Jurkat, Clone E6-1 (cell line): ENCODE data around the gene EFNA2.

ENCODE experiments used
- DNase-seq: peaks from one replicate; pipeline ENCODE4 v3.0.0-alpha.2; 2011; ENCODE audit warnings: low read depth, low spot score
- H3K4me3 ChIP-seq: 2 replicates; pipeline ENCODE4 v1.5.1; 2011; ENCODE audit warnings: mild to moderate bottlenecking, low read length, control low read depth, moderate library complexity

Gene EFNA2

DNA sequence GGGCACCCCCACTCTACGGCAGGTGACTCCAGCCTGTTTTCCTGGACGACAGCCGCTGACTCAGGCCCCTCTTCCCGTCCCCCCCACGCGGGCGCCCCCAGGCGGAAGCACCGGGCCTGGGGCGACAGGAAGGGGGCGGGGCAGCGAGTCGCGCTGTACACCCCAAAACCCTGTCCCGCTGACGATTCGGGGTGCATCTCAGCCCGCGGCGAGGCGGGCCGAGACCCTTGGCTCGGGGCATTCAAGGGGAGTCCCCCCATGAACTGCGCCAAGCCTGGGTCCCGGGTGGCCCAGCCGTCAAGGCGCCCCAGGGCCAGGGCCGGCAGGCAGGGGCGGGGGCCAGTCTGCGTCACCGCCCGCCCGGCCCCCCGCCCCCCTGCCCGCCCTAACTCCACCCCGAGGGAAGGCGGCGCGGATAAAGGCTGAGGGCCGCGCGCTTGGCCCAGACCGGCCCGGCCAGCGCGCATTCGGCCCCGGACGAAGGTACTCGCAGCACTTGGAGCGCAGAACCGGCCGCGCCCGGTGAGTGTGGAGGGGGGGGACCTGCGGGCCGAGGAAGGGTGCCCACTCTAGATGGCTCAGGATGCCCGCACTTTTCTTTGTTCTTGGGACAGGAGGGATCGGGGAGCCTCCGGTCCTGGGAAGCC lies 37.4 kb upstream of the EFNA2 start, which contains the start of gene MIDN:
Gene MIDN (plus strand): TSS at position 445 of the 647 bp plus-strand sequence. CDS start 1,714 bp downstream, outside the sequence.
- DNase-seq, result no peak
- peak within 1 kb of the TSS; percentile 52 for H3K4me3 ChIP-seq

GRCh38 chr19:1248786-1249297 lies 36.8 kb upstream of the EFNA2 start:
- DNase-seq, result no peak
- H3K4me3 ChIP-seq, result peak overlapping the region; percentile 52

DNA sequence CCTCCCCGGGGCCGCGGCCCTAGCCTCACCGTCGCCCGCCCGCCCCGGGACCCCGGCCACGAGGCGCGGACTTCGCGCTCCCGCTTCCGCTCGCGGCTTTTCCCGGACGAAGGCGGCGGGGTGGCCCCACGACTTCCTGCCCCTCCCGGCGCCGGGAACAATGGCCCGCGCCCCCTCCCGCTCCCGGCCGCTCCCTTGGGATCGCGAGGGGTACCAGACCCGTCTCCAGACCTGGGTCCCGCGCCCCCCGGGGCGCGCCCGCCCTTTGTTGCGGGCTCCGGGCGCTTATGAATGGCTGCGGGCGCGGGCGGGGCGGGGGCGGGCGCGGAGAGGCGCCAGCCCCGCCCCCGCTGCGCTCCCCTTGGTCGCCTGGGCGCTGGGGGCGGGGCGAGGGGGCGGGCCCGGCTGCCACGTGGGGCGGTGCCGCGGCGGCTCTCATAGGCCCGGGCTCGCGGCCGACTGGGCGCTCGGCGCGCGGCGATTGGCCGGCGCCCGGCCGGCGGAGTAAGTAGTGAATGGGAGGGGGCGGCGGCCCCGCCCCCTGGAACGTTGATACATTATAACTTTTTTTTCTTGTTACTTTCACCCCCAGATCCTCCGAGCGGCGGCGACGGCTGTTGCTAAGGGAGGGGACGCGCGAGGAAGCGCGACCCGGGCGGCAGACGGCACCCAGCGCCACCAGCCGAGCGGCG lies 36.2 kb upstream of the EFNA2 start:
- peak overlapping the region; percentile 82 for H3K4me3 ChIP-seq
- peak; percentile 95 for DNase-seq

GRCh38 chr19:1249990-1250436 lies 35.7 kb upstream of the EFNA2 start:
- DNase-seq, result no peak

DNA sequence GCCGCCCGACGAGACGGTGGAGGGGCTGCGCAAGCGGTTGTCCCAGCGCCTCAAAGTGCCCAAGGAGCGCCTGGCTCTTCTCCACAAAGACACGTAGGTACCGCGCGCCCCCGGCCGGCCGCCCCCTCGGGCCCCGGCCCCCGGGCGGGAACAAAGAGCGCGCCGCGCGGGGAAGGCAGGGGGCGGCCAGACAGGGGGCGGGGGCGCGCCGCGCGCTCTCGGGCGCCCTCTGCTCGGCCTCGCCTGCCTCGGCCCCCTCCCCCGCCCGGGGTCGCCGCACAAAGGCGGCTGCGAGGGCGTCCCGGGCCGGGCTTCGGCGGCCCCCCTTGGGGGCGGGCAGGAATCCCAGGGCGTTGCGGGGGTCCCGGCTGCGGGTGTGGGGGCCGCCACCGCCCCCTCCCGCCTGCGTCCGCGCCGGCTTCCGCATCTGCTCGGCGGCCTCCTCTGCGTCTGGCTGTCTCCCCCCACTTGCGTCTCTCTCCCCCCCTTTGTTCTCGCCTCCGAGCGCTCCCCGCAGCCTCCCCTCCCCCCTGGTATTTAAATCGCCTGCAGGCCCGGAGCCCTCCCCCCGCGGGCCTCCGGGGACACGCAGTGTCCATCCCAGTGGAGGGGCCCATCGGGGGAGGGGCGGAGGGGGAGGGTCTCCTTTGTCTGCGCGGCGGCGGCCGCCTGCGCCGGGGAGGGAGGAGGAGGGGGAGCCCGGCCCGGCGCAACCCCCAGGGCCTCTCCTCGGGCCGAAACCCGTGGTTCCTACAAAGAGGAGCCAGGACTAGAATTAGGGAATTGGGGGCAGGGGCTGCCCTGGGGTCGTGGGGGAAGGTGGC lies 35.0 kb upstream of the EFNA2 start:
- peak; percentile 64 for DNase-seq
- H3K4me3 ChIP-seq, result peak overlapping the region; percentile 82

More at GRCh38 chr19:1249990-1250436, 35.7 kb upstream of the EFNA2 start:
- peak overlapping the region; percentile 82 for H3K4me3 ChIP-seq

DNA sequence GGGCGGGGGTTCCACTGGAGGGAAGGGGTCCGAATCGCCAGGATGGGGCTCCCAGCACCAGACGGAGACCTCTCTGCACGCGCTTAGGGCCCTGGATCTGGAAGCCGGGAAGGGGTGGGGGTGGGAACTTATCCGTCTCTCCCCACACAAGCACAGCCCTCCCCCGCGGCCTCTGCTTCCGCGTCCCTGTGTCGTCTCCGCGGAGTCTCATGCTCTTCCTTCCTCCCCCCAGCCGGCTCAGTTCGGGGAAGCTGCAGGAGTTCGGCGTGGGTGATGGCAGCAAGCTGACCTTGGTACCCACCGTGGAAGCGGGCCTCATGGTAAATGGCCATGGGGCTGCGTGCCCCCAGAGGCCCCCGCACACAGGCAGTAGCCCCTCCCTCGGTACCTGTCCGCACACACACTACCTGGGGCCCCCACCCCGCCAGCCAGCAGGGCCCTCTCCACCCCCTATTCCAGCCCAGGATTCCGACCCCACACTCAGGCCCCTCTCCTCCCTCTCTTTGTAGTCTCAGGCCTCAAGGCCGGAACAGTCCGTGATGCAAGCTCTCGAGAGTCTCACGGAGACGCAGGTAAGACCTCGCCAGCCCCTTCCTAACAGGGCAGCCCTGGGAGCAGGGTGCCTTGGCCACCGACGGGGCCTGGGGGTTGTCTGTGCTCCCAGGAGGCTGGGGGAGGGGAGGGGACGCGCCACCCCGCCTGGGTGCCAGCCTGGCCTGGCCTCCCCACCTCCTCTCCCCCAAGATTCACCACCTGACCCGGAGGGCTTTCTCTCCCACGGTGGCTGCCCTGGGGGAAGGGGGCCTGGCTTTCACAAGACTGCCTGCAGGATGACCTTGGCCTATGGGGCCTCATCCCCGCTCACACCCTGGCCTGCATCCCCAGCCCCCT lies 34.1 kb upstream of the EFNA2 start:
- H3K4me3 ChIP-seq, result peak overlapping the region; percentile 82
- DNase-seq, result peak; percentile 68

DNA sequence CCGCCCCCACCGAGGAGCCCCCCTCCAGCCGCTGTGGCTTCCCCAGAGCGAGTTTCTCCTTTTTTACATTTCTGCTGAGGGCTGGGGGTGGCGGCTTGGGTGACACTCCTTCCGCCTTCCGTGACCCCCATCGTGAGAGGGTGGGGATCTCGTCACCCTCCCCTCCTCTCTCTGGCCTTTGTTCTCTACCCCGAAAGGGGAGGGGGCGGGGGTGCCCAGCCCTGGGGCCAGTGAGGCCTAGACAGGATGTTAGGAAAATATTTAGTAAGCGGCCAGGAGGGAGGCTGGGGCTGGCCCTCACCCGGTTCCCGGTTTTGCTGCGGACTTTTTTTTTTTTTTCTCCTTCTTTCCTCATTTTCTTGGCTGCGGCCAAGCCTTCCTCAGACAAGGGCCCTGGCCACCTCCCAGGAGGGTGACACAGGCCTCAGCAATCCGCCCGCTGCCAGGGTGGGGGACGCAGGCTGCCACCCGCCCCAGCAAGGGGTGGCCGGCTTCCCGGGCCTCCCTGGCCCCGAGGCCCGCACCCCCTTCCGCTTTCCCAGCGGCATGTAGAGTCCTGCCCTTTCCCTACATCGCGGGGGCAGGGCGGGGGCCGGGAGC lies 33.4 kb upstream of the EFNA2 start:
- DNase-seq, result no peak

DNA sequence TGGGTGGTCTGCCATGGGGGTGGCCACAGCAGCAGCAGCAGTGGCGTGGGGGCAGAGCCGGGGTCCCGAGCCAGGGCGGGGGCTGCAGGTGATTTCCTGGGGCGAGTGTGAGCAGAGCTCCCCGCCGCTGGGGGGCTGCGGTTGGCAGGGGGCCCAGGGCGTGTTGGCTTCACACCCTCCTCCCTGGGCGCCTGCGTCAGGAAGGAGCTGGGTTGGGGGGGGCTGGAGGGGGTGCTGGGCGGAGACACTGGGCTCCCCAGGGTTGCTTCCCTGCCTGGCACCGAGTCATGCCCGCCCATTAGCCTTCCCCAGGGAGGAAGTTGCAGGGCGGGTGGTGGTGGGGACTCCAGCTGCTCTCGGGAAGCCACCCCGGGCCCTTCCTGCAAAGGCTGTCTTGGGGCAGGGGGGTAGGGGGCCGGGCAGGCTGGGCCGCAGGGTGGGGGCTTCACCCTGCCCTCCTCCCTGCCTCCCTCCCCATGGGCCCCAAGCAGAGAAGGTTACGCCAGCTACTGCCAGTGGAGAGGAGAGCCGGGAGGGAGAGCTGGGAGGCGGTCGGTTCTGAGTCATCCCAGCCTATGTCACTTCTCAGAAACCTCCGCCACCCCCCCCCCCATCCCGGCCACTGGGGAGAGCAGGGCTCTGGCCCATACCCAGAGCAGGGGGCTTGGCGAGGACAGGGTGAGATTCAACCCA lies 32.7 kb upstream of the EFNA2 start:
- peak overlapping the region; percentile 82 for H3K4me3 ChIP-seq
- peak; percentile 81 for DNase-seq

More for the DNA sequence above, 33.4 kb upstream of the EFNA2 start:
- H3K4me3 ChIP-seq, result peak overlapping the region; percentile 82

- no peak for DNase-seq
- peak overlapping the region; percentile 82; the same call in 1 of the 2 replicates for H3K4me3 ChIP-seq
These were observed 32.1 kb upstream of the EFNA2 start for GRCh38 chr19:1253514-1254080.

GRCh38 chr19:1254081-1254527 lies 31.6 kb upstream of the EFNA2 start:
- DNase-seq, result no peak
- no peak overlapping the region for H3K4me3 ChIP-seq

GRCh38 chr19:1254530-1255185 lies 31.0 kb upstream of the EFNA2 start:
- H3K4me3 ChIP-seq, result no peak overlapping the region
- no peak for DNase-seq

GRCh38 chr19:1255186-1256161 lies 30.2 kb upstream of the EFNA2 start:
- H3K4me3 ChIP-seq, result no peak overlapping the region
- DNase-seq, result no peak

DNA sequence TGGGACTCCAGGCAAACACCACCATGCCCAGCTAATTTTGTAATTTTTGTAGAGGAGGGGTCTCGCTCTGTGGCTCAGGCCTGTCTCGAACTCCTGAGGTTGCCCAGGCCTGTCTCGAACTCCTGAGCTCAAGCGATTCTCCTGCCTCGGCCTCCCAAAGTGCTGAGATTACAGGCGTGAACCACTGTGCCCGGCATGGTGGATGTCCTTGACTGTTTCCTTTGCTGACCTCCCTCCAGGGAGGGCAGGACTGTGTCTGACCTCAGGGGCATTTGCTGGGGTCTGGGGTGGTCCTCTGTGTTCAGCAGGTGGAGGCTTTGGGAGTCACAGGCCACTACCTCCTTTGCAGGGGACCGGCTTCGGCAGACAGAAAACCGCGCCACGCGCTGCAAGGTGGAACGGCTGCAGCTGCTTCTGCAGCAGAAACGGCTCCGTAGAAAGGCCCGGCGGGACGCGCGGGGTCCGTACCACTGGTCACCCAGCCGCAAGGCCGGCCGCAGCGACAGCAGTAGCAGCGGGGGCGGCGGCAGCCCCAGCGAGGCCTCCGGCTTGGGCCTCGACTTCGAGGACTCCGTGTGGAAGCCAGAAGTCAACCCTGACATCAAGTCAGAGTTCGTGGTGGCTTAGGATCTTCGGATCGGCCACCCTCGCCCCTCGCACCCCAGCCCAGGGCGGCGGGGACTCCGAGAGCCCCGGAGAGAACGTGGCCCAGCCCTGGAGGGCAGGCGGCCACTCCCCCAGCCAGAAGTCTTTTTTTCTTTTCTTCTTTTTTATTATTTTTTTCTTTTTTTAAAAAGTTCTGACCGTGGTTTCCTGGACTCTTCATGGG lies 28.8 kb upstream of the EFNA2 start:
- no peak overlapping the region for H3K4me3 ChIP-seq
- no peak for DNase-seq

DNA sequence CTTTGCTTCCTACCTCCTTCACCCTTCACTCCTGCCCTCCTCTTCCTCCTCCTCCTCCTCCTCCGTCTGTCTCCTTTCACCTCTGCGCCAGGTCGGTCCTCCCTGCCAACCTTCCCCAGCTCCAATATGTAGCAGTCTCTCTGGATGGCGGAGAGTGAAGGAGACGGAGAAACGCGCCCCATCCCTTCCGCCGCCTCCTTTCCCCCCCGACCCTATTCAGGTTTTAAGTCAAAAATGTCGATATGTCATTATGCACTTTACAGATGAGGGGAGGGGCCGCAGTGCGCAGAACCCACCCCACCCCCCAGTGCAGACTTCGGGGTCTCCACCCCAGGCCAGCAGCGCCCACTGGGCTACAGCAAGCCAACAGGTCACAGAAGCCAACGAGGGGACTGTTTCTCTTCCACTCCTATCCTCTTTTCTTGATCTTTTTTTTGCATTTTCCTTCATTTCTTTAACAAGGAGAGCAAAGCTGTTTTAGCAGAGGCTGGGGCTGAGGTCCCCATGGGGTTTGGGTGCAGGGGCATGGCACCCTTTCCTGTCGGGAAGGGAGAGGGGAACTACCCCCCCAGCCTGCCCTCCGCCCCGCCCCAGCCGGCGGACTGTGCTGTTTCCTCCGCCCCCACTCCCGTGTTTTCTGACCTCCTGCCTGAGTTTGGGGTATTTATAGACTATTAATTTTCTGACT lies 28.1 kb upstream of the EFNA2 start:
- no peak for DNase-seq
- H3K4me3 ChIP-seq, result no peak overlapping the region
